Heart right ventricle (tissue), 16 donors: Measurements from ENCODE around the gene NOL7. TPM values are rescaled to one million over a fixed set of nuclear protein-coding genes. Genes with fewer than 3 reads are reported as not detected.

ENCODE experiments used
- ATAC-seq, 8 donors: fragments of 200-7000 bp; cut with Tn5 transposase; one replicate each; pipeline ENCODE4 v1.9.1; 2020; ENCODE audit warnings: mild to moderate bottlenecking in 8 of 8, moderate library complexity in 8 of 8, moderate number of reproducible peaks in 1 of 8
- DNase-seq, 2 donors: peaks; one replicate each; pipeline ENCODE4 v3.0.0-alpha.2; 2020
- H3K27ac ChIP-seq, 10 donors: fragments of 200-600 bp; sonication (generic) in 2 of 10; one replicate each; pipeline versions ENCODE4 v1.5.0 to v1.8.0; 2020 to 2022; ENCODE audit warnings: mild to moderate bottlenecking in 3 of 10
- H3K27me3 ChIP-seq, 7 donors: fragments of 200-600 bp; one replicate each; pipeline ENCODE4 v1.8.0; 2021 to 2022; ENCODE audit warnings: mild to moderate bottlenecking in 2 of 7
- H3K36me3 ChIP-seq, 9 donors: fragments of 200-600 bp; sonication (generic) in 1 of 9; one replicate each; pipeline versions ENCODE4 v1.5.0 to v1.8.0; 2020 to 2022; ENCODE audit warnings: mild to moderate bottlenecking in 2 of 9
- H3K4me1 ChIP-seq, 9 donors: fragments of 200-600 bp; sonication (generic) in 1 of 9; one replicate each; pipeline versions ENCODE4 v1.5.0 to v1.8.0; 2020 to 2022; ENCODE audit warnings: mild to moderate bottlenecking in 4 of 9
- H3K4me3 ChIP-seq, 10 donors: fragments of 200-600 bp; sonication (generic) in 2 of 10; one replicate each; pipeline versions ENCODE4 v1.5.0 to v1.8.0; 2020 to 2022; ENCODE audit warnings: mild to moderate bottlenecking in 7 of 10, moderate library complexity in 2 of 10
- H3K9me3 ChIP-seq, 11 donors: fragments of 200-600 bp in 10 of 11; sonication (generic) in 2 of 11; one replicate each; pipeline versions ENCODE4 v1.5.0 to v1.8.0; 2013 to 2022; ENCODE audit warnings: mild to moderate bottlenecking in 2 of 11, control low read depth in 1 of 11, moderate library complexity in 1 of 11
- CTCF ChIP-seq, 9 donors: fragments of 200-600 bp; sonication (generic) in 2 of 9; IDR thresholded peaks; one replicate each; pipeline versions ENCODE4 v1.5.0 to v1.8.0; 2021 to 2022; ENCODE audit warnings: antibody characterized with exemption in 9 of 9, mild to moderate bottlenecking in 5 of 9, moderate library complexity in 1 of 9
- WGBS, 2 donors: extraction: QIAGEN DNeasy Blood & Tissue Kit; methylation state at CpG; one replicate each; pipeline ENCODE4 v1.1.7; 2013; ENCODE audit warnings: inconsistent platforms in 1 of 2; 5-methylcytosine and 5-hydroxymethylcytosine counted together
- intact Hi-C, 10 donors: fragments of 100-400 bp; cut with DNase I; formaldehyde crosslinking; loops; one replicate each; pipeline versions ENCODE4 v1.11.1 to v1.14.2; 2022
- polyA plus RNA-seq, 2 donors: library from polyadenylated mRNA; stranded (reverse); fragments of 200-250 nt; gene quantifications; one replicate each; pipeline ENCODE4 v1.2.3, GENCODE V29; 2013
- total RNA-seq, 10 donors: library from RNA; stranded (reverse); fragmentation: NEBNext Ultra II Directional in 3 of 10; extraction: Animal tissue kit (Norgen Biotek cat#: 25700) in 3 of 10; gene quantifications; one replicate each; pipeline versions ENCODE4 v1.2.1 to v1.2.4, GENCODE V29; 2021 to 2023
- donor health status: Arrhythmogenic right ventricular cardiomyopathy.
- donor health status: ischemic (EF 13 %, LVEDD 7.1; RV severe dilation, severe dysfunction).
- donor health status: healthy with polysubstance abuse.
- donor health status: DM: no; HTN: yes; CAD: no.
- donor health status: DM: no; HTN: no; CAD: no.
- donor health status: ischemic (EF 25% LVEDD 6.9; RV normal size, moderate dysfunction).
- donor health status: ischemic (EF 25% LVEDD 5.7; RV mildly dilated, moderate dysfunction).
- donor health status: healthy.
- donor health status: DM: yes; HTN: yes; CAD: no.
- donor health status: Ischemic cardiomyopathy.
- donor health status: ischemic (EF 35%, LVEDD 5.7; RV mildly dilated, moderate dysfunction).
- donor health status: nonischemic (EF 11% LVEDD 7.7; RV severe dilation, severe dysfunction).
- donor health status: DM: yes; HTN: yes; CAD: no.
- donor health status: PGD.
- donor health status: ischemic (EF 29% LVEDD 5.4; RV normal size, mild dysfunction).
- donor health status: nonischemic (EF 23%, LVEDD 6.1; RV moderate dilation, normal function).

NOL7 gene
- total and polyA plus RNA-seq, 12 donors: 41.5 to 112 (median 46.8) TPM

- Histone ChIP-seq H3K4me1 (peaks cover 0 to 26% (median 7%) of the 10 kb centered on the region in 9 donors), H3K9me3 (no peaks in the 10 kb centered on the region), H3K36me3 (peaks cover 0 to 81% (median 37%) of the 10 kb centered on the region in 9 donors), H3K27ac (no peak overlapping the region), H3K4me3 (no peak overlapping the region), H3K27me3 (no peaks in the 10 kb centered on the region)
- DNase-seq (no peak), ATAC-seq (no peak)
- TF ChIP-seq CTCF (IDR thresholded peaks at IDR 0.05): no peak
- WGBS, 2 donors: 91 to 97% methylated on average over 1 of the region's 1 CpG
- intact Hi-C loops: loop anchor here in 1 of 10 donors (5.0 kb wide), 1 partner anchor 69 kb away; no protein-coding TSS in a partner anchor
Observed at GRCh38 chr6:13638014-13638413, 22.9 kb downstream of the NOL7 start.

- 83 to 91% methylated on average over 4 of the region's 4 CpGs for WGBS, 2 donors
- no peak for TF ChIP-seq CTCF (IDR thresholded peaks at IDR 0.05)
- H3K4me1 ChIP-seq: peaks cover 0 to 26% (median 7%) of the 10 kb centered on the region in 9 donors
- ATAC-seq (no peak), DNase-seq (no peak)
- H3K27ac ChIP-seq: no peak overlapping the region
- intact Hi-C loops: loop anchor here in 1 of 10 donors (5.0 kb wide), 1 partner anchor 69 kb away; no protein-coding TSS in a partner anchor
- H3K4me3 ChIP-seq: no peak overlapping the region
- peaks cover 0 to 82% (median 37%) of the 10 kb centered on the region in 9 donors for H3K36me3 ChIP-seq
- H3K27me3 ChIP-seq: no peaks in the 10 kb centered on the region
- H3K9me3 ChIP-seq: no peaks in the 10 kb centered on the region
Observed at GRCh38 chr6:13638626-13639025, 23.5 kb downstream of the NOL7 start.

GRCh38 chr6:13641315-13641714, 26.2 kb downstream of the NOL7 start:
- intact Hi-C loops: no loop called here
- TF ChIP-seq CTCF (IDR thresholded peaks at IDR 0.05): no peak
- WGBS, 2 donors: 78 to 83% methylated on average over 5 of the region's 5 CpGs
- DNase-seq (no peak), ATAC-seq (no peak)
- no peak overlapping the region for H3K4me3 ChIP-seq
- H3K27ac ChIP-seq: no peak overlapping the region
- H3K4me1 ChIP-seq: peaks cover 0 to 13% (median 3%) of the 10 kb centered on the region in 9 donors
- peaks cover 0 to 92% (median 29%) of the 10 kb centered on the region in 9 donors for H3K36me3 ChIP-seq
- H3K9me3 ChIP-seq: no peaks in the 10 kb centered on the region
- no peaks in the 10 kb centered on the region for H3K27me3 ChIP-seq

- no peak overlapping the region for H3K27ac ChIP-seq
- H3K4me1 ChIP-seq: no peaks in the 10 kb centered on the region
- no peak overlapping the region for H3K4me3 ChIP-seq
- TF ChIP-seq CTCF (IDR thresholded peaks at IDR 0.05): no peak
- no peak for ATAC-seq
- intact Hi-C loops: no loop called here
- H3K36me3 ChIP-seq: peaks cover 0 to 74% (median 17%) of the 10 kb centered on the region in 9 donors
- H3K9me3 ChIP-seq: no peaks in the 10 kb centered on the region
- 90 to 93% methylated on average over 3 of the region's 3 CpGs for WGBS, 2 donors
- no peak for DNase-seq
- no peaks in the 10 kb centered on the region for H3K27me3 ChIP-seq
Observed at GRCh38 chr6:13643125-13643524, 28.0 kb downstream of the NOL7 start.
